Erythroblast (primary cell): ENCODE results near the gene GPR137B.

ENCODE experiments used
- GATA1 ChIP-seq: IDR thresholded peaks from 2 replicates; pipeline ENCODE4 v1.6.1; 2011; ENCODE audit warnings: low read depth, mild to moderate bottlenecking, control low read depth, low read length, moderate library complexity
- POLR2A ChIP-seq: IDR thresholded peaks from 2 replicates; pipeline ENCODE4 v1.6.1; 2011; ENCODE audit warnings: mild to moderate bottlenecking, low read length

DNA sequence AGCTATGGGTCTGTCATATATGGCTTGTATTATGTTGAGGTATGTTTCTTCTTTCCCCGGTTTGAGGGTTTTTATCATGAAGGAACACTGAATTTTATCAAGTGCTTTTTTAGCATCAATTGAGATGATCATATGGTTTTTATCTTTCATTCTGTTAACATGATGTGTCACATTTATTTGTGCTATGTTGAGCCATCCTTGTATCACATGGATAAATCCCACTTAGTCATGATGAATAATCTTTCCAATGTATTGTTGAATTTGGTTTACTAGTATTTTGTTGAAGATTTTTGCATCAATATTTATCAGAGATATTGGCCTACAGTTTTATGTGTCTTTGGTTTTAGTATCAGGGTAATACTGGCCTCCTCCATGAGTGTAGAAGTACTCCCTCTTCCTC lies 61.7 kb downstream of the GPR137B start:
- TF ChIP-seq POLR2A (no peak), GATA1 (no peak)
